Measurements from ENCODE around the gene CCDC39.

Gene CCDC39

DNA sequence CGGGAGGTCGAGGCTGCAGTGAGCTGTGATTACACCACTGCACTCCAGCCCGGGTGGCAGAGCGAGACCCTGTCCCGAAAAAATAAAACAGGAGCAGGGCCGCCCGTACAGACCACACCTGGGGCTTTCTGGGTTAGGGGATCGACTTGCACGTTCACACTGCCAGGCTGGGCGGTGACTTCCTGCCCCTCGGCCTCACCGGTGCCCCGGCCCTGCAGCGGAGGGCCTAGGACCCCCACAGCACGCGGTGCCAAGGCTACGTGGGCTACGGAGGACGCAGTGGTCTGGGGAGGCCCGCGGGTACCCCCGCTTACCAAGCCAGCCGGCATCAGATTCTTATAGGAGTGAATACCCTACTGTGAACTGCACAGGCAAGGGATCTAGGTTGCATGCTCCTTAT is 88.9 kb downstream of the CCDC39 start:
- TF ChIP-seq, protein P1, sequence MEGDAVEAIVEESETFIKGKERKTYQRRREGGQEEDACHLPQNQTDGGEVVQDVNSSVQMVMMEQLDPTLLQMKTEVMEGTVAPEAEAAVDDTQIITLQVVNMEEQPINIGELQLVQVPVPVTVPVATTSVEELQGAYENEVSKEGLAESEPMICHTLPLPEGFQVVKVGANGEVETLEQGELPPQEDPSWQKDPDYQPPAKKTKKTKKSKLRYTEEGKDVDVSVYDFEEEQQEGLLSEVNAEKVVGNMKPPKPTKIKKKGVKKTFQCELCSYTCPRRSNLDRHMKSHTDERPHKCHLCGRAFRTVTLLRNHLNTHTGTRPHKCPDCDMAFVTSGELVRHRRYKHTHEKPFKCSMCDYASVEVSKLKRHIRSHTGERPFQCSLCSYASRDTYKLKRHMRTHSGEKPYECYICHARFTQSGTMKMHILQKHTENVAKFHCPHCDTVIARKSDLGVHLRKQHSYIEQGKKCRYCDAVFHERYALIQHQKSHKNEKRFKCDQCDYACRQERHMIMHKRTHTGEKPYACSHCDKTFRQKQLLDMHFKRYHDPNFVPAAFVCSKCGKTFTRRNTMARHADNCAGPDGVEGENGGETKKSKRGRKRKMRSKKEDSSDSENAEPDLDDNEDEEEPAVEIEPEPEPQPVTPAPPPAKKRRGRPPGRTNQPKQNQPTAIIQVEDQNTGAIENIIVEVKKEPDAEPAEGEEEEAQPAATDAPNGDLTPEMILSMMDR (IDR thresholded peaks at IDR 0.05; ENCODE audit: poor library complexity, severe bottlenecking), result no peak
- H3K4me1 ChIP-seq (ENCODE audit: insufficient read depth, poor library complexity, severe bottlenecking), result no peaks in the 10 kb centered on the region
- no peaks in the 10 kb centered on the region for H3K36me3 ChIP-seq (ENCODE audit: low read depth)
- ATAC-seq (ENCODE audit: low read depth) (no peak), DNase-seq (ENCODE audit: low spot score) (no peak)
- H3K4me3 ChIP-seq (ENCODE audit: severe bottlenecking), result no peak overlapping the region
- H3K27ac ChIP-seq (ENCODE audit: poor library complexity, severe bottlenecking), result no peak overlapping the region
- no peaks in the 10 kb centered on the region for H3K27me3 ChIP-seq (ENCODE audit: insufficient read depth, poor library complexity, severe bottlenecking)
- no peaks in the 10 kb centered on the region for H3K9me3 ChIP-seq (ENCODE audit: severe bottlenecking)

DNA sequence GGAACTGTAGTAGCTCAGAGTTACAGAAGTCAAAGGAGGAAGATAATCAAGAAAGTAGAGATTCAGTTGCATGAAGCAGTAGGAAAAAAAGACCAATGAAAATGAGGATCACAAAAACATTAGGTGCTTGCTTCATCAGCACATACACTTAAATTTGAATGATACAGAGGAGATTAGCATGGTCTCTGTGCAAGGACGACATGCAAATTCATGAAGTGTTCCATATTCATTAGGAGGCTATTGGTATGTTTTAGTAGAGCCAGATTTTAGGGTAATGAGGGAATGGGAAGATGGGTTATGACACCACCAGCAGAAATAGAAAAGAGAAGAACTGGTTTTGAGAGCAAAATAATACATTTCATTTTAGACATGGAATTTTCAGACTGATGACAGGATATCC is 98.4 kb downstream of the CCDC39 start:
- DNase-seq (ENCODE audit: low spot score) (no peak), ATAC-seq (ENCODE audit: low read depth) (no peak)
- H3K27ac ChIP-seq (ENCODE audit: poor library complexity, severe bottlenecking), result no peak overlapping the region
- no peaks in the 10 kb centered on the region for H3K4me1 ChIP-seq (ENCODE audit: insufficient read depth, poor library complexity, severe bottlenecking)
- H3K36me3 ChIP-seq (ENCODE audit: low read depth), result no peaks in the 10 kb centered on the region
- no peak overlapping the region for H3K4me3 ChIP-seq (ENCODE audit: severe bottlenecking)
- H3K27me3 ChIP-seq (ENCODE audit: insufficient read depth, poor library complexity, severe bottlenecking), result no peaks in the 10 kb centered on the region
- no peaks in the 10 kb centered on the region for H3K9me3 ChIP-seq (ENCODE audit: severe bottlenecking)
- TF ChIP-seq, protein P1 (IDR thresholded peaks at IDR 0.05; ENCODE audit: poor library complexity, severe bottlenecking), result no peak

DNA sequence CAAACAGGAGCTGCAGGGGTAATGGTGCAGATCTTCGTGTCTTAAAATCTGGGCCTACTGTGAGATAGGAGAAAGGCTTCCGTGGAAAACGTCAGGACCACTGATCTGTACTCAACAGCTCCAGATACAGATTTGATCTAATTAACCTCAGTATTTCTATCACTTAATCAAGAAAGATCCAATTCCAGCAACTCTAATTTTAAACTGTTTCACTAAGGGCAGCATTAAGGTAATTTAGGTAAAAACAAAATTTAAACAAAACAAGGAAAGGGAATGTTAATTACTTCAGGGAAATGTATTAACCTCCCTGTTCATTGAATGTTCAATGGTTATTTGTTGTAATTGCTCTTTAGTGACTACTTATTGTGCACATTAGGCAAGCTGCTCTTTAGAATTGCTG is 103.7 kb downstream of the CCDC39 start:
- H3K9me3 ChIP-seq (ENCODE audit: severe bottlenecking), result no peaks in the 10 kb centered on the region
- no peaks in the 10 kb centered on the region for H3K36me3 ChIP-seq (ENCODE audit: low read depth)
- TF ChIP-seq, protein P1 (IDR thresholded peaks at IDR 0.05; ENCODE audit: poor library complexity, severe bottlenecking), result no peak
- no peaks in the 10 kb centered on the region for H3K27me3 ChIP-seq (ENCODE audit: insufficient read depth, poor library complexity, severe bottlenecking)
- no peak overlapping the region for H3K27ac ChIP-seq (ENCODE audit: poor library complexity, severe bottlenecking)
- ATAC-seq (ENCODE audit: low read depth), result no peak
- no peak for DNase-seq (ENCODE audit: low spot score)
- H3K4me1 ChIP-seq (ENCODE audit: insufficient read depth, poor library complexity, severe bottlenecking), result no peaks in the 10 kb centered on the region
- H3K4me3 ChIP-seq (ENCODE audit: severe bottlenecking), result no peak overlapping the region

DNA sequence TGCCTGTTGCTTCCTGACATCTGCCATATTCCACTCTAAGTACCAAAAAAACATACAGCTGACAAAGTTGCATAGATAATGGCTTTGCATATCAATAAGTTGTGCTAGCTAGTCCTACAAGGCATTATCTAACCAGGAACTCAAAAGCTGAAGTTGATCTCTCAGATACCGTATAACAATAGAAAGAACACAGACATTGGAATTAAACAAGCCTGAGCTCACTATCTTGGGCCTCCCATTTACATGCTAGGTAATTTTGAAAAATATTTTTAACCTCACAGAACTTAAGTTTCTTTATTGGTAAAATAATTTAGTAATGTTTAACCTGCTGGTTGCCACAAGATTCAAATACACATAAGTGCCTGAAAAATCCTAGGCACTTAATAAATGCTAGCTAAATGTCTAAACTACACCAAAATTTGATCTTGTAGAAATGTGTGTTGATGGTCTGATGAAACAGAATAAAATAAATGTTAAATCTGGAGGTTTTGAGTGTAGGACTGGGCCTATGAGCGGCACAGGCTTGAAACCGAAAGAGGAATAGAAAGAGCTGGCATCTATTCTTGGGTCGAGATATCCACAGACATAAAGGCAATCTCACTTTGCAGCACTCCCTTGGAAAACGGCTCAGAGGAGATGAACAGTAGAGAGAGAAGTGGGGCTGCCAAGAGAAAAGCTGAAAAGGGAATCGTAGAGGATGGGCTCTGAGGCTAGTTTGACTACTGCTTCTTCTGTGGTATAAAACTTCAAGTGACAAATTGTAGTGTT is 107.3 kb downstream of the CCDC39 start:
- Histone ChIP-seq H3K4me1 (ENCODE audit: insufficient read depth, poor library complexity, severe bottlenecking) (no peaks in the 10 kb centered on the region), H3K36me3 (ENCODE audit: low read depth) (no peaks in the 10 kb centered on the region), H3K9me3 (ENCODE audit: severe bottlenecking) (no peaks in the 10 kb centered on the region), H3K4me3 (ENCODE audit: severe bottlenecking) (no peak overlapping the region), H3K27ac (ENCODE audit: poor library complexity, severe bottlenecking) (no peak overlapping the region), H3K27me3 (ENCODE audit: insufficient read depth, poor library complexity, severe bottlenecking) (no peaks in the 10 kb centered on the region)
- DNase-seq (ENCODE audit: low spot score) (no peak), ATAC-seq (ENCODE audit: low read depth) (no peak)
- TF ChIP-seq, protein P1 (IDR thresholded peaks at IDR 0.05; ENCODE audit: poor library complexity, severe bottlenecking), result no peak

DNA sequence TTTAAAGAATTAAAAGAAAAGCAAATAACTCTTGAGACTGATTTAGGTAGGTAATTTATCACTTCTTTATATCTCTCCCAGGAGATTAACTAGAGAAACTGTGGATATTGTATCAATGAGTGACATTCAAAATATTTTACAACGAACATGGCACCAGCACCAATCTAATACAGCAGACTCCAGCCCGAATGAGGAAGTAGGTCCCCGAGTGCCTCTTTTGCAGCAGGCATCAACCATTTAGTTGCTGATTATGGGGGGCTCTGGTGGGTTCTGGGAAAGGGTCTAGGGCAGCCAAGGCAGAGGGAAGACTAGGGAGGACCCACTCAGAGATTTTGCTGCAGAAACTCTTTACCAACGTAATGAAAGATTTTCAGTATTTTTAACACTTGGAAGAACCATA is 109.1 kb downstream of the CCDC39 start:
- H3K4me3 ChIP-seq (ENCODE audit: severe bottlenecking), result no peak overlapping the region
- no peaks in the 10 kb centered on the region for H3K4me1 ChIP-seq (ENCODE audit: insufficient read depth, poor library complexity, severe bottlenecking)
- no peak overlapping the region for H3K27ac ChIP-seq (ENCODE audit: poor library complexity, severe bottlenecking)
- no peaks in the 10 kb centered on the region for H3K27me3 ChIP-seq (ENCODE audit: insufficient read depth, poor library complexity, severe bottlenecking)
- no peaks in the 10 kb centered on the region for H3K36me3 ChIP-seq (ENCODE audit: low read depth)
- DNase-seq (ENCODE audit: low spot score), result no peak
- H3K9me3 ChIP-seq (ENCODE audit: severe bottlenecking), result no peaks in the 10 kb centered on the region
- TF ChIP-seq, protein P1 (IDR thresholded peaks at IDR 0.05; ENCODE audit: poor library complexity, severe bottlenecking), result no peak
- ATAC-seq (ENCODE audit: low read depth), result no peak
